ENCODE results near the gene KLF2.

DNA sequence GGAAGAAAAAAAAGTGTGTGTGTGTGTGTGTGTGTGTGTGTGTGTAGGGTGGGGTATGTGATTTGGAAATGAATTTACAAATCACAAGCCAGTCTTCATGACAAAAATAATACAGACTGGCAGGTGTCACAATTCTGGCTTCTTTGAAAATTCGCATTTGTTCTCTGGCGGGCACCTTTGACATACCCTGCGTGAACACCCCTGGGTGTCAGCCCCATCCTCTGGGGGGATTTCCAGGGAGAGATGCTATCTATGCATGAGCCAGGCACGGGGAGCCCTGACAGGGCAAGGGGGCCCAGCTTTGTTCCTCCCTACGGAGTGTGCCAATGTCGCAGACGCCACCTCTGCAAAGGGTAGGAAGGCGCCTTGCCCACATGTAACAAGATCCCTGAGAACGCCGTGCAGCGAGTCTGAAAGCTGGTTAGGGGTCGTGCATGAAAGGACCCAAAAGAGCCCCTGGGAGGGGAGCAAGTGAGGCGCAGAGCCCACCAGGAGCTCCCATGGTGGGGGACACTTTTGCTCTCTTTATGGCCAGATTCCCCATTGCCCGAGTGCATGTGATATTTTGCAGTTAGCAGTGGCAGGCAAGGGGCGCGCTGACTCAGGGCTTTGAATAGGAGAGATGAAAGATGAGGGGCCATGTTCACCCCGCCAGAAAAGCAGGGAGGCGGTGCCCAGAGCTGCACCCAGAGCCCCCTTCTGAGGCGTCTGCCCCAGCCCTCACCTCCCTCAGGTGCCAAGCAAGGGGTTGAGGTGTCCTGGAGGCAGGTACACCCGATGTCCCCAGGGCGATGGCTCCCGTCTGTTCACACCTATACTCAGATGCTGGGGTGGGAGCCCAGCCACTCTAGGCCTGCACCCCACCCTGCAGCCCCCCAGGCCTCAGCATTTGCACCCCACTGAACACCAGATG, 45.3 kb downstream of the KLF2 start:
- TF ChIP-seq, protein P1, sequence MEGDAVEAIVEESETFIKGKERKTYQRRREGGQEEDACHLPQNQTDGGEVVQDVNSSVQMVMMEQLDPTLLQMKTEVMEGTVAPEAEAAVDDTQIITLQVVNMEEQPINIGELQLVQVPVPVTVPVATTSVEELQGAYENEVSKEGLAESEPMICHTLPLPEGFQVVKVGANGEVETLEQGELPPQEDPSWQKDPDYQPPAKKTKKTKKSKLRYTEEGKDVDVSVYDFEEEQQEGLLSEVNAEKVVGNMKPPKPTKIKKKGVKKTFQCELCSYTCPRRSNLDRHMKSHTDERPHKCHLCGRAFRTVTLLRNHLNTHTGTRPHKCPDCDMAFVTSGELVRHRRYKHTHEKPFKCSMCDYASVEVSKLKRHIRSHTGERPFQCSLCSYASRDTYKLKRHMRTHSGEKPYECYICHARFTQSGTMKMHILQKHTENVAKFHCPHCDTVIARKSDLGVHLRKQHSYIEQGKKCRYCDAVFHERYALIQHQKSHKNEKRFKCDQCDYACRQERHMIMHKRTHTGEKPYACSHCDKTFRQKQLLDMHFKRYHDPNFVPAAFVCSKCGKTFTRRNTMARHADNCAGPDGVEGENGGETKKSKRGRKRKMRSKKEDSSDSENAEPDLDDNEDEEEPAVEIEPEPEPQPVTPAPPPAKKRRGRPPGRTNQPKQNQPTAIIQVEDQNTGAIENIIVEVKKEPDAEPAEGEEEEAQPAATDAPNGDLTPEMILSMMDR (IDR thresholded peaks at IDR 0.05): no peak
- TF ChIP-seq POLR2A (IDR thresholded peaks at IDR 0.05): no peak
